ENCODE data around the gene PPP1R12B. TPM values are rescaled to one million over a fixed set of nuclear protein-coding genes. Genes with fewer than 3 reads are reported as not detected.
"Not testable (repeated sequence)": the region's sequence is repeated elsewhere in the genome, so short reads cannot be mapped to it uniquely, and the experiment has no call there.

PPP1R12B gene
- total RNA-seq, 2 experiments from 2014 or later: 21.9 to 24.2 TPM

GRCh38 chr1:202351725-202352124, 3.2 kb downstream of the PPP1R12B start:
- ATAC-seq: no peak
- CTCF ChIA-PET: no interaction called here
- Mint-ChIP-seq H3K4me1 (ENCODE audit: low read depth) (peaks cover 23% of the 10 kb centered on the region), H3K9me3 (ENCODE audit: insufficient read depth) (no peaks in the 10 kb centered on the region), H3K36me3 (ENCODE audit: low read depth) (no peaks in the 10 kb centered on the region), H3K4me3 (no peak overlapping the region), H3K27me3 (ENCODE audit: low read depth) (no peaks in the 10 kb centered on the region), H3K27ac (no peak overlapping the region)
- no peak for DNase-seq
- POLR2A ChIA-PET: no interaction called here

GRCh38 chr1:202352583-202353197, 4.2 kb downstream of the PPP1R12B start:
- not testable (repeated sequence) for H3K9me3 Mint-ChIP-seq (ENCODE audit: insufficient read depth); H3K4me3 Mint-ChIP-seq; H3K27ac Mint-ChIP-seq

GRCh38 chr1:202355944-202356553, 7.5 kb downstream of the PPP1R12B start:
- POLR2A ChIA-PET: no interaction called here

More at GRCh38 chr1:202352583-202353197, 4.2 kb downstream of the PPP1R12B start:
- DNase-seq; POLR2A ChIA-PET; CTCF ChIA-PET; ATAC-seq; H3K27me3 Mint-ChIP-seq (ENCODE audit: low read depth); H3K36me3 Mint-ChIP-seq (ENCODE audit: low read depth): not testable (repeated sequence)
- H3K4me1 Mint-ChIP-seq (ENCODE audit: low read depth): peaks cover 19% of the 10 kb centered on the region

GRCh38 chr1:202357506-202357905, 9.0 kb downstream of the PPP1R12B start:
- Mint-ChIP-seq H3K36me3 (ENCODE audit: low read depth) (no peaks in the 10 kb centered on the region), H3K4me3 (no peak overlapping the region), H3K27ac (no peak overlapping the region), H3K27me3 (ENCODE audit: low read depth) (no peaks in the 10 kb centered on the region), H3K9me3 (ENCODE audit: insufficient read depth) (no peaks in the 10 kb centered on the region), H3K4me1 (ENCODE audit: low read depth) (peaks cover 2% of the 10 kb centered on the region)
- DNase-seq (no peak), ATAC-seq (no peak)
- ChIA-PET POLR2A (no interaction called here), CTCF (no interaction called here)

More at GRCh38 chr1:202355944-202356553, 7.5 kb downstream of the PPP1R12B start:
- Mint-ChIP-seq H3K27me3 (ENCODE audit: low read depth) (no peaks in the 10 kb centered on the region), H3K36me3 (ENCODE audit: low read depth) (no peaks in the 10 kb centered on the region), H3K4me3 (no peak overlapping the region), H3K4me1 (ENCODE audit: low read depth) (peaks cover 6% of the 10 kb centered on the region), H3K9me3 (ENCODE audit: insufficient read depth) (no peaks in the 10 kb centered on the region), H3K27ac (no peak overlapping the region)
- CTCF ChIA-PET: no interaction called here
- no peak for ATAC-seq
- no peak for DNase-seq

- H3K4me3 Mint-ChIP-seq: no peak overlapping the region
- no peak for DNase-seq
- no peaks in the 10 kb centered on the region for H3K9me3 Mint-ChIP-seq (ENCODE audit: insufficient read depth)
- ChIA-PET POLR2A (interaction anchor here (0.8 kb wide), 1 partner anchor 235 kb away, joined by 3 read pairs; no protein-coding TSS in a partner anchor), CTCF (no interaction called here)
- H3K27ac Mint-ChIP-seq: no peak overlapping the region
- H3K4me1 Mint-ChIP-seq (ENCODE audit: low read depth): peaks cover 4% of the 10 kb centered on the region
- H3K36me3 Mint-ChIP-seq (ENCODE audit: low read depth): no peaks in the 10 kb centered on the region
- ATAC-seq: no peak
- H3K27me3 Mint-ChIP-seq (ENCODE audit: low read depth): no peaks in the 10 kb centered on the region
These were observed 12.7 kb downstream of the PPP1R12B start for GRCh38 chr1:202361224-202361623.

GRCh38 chr1:202361701-202362100, 13.2 kb downstream of the PPP1R12B start:
- DNase-seq (no peak), ATAC-seq (no peak)
- Mint-ChIP-seq H3K27me3 (ENCODE audit: low read depth) (no peaks in the 10 kb centered on the region), H3K36me3 (ENCODE audit: low read depth) (no peaks in the 10 kb centered on the region), H3K4me3 (no peak overlapping the region), H3K9me3 (ENCODE audit: insufficient read depth) (no peaks in the 10 kb centered on the region), H3K27ac (no peak overlapping the region), H3K4me1 (ENCODE audit: low read depth) (peaks cover 4% of the 10 kb centered on the region)
- POLR2A ChIA-PET: interaction anchor here (0.8 kb wide), 1 partner anchor 235 kb away, joined by 3 read pairs; no protein-coding TSS in a partner anchor
- CTCF ChIA-PET: no interaction called here

- Mint-ChIP-seq H3K27me3 (ENCODE audit: low read depth) (no peaks in the 10 kb centered on the region), H3K36me3 (ENCODE audit: low read depth) (no peaks in the 10 kb centered on the region), H3K4me3 (no peak overlapping the region), H3K4me1 (ENCODE audit: low read depth) (peaks cover 2% of the 10 kb centered on the region), H3K9me3 (ENCODE audit: insufficient read depth) (no peaks in the 10 kb centered on the region), H3K27ac (no peak overlapping the region)
- no peak for ATAC-seq
- POLR2A ChIA-PET: no interaction called here
- CTCF ChIA-PET: no interaction called here
- DNase-seq: no peak
These were observed 13.7 kb downstream of the PPP1R12B start for GRCh38 chr1:202362212-202362611.

GRCh38 chr1:202365092-202365815, 16.8 kb downstream of the PPP1R12B start:
- no peak overlapping the region for H3K27ac Mint-ChIP-seq
- peaks cover 2% of the 10 kb centered on the region for H3K4me1 Mint-ChIP-seq (ENCODE audit: low read depth)
- ChIA-PET POLR2A (no interaction called here), CTCF (no interaction called here)
- H3K27me3 Mint-ChIP-seq (ENCODE audit: low read depth): no peaks in the 10 kb centered on the region
- H3K9me3 Mint-ChIP-seq (ENCODE audit: insufficient read depth): no peaks in the 10 kb centered on the region
- no peak for DNase-seq
- ATAC-seq: no peak
- H3K36me3 Mint-ChIP-seq (ENCODE audit: low read depth): no peaks in the 10 kb centered on the region
- H3K4me3 Mint-ChIP-seq: no peak overlapping the region

- Mint-ChIP-seq H3K4me1 (ENCODE audit: low read depth) (peaks cover 2% of the 10 kb centered on the region), H3K4me3 (no peak overlapping the region), H3K36me3 (ENCODE audit: low read depth) (no peaks in the 10 kb centered on the region), H3K27ac (no peak overlapping the region), H3K27me3 (ENCODE audit: low read depth) (no peaks in the 10 kb centered on the region), H3K9me3 (ENCODE audit: insufficient read depth) (no peaks in the 10 kb centered on the region)
- POLR2A ChIA-PET: no interaction called here
- DNase-seq (no peak), ATAC-seq (no peak)
- CTCF ChIA-PET: no interaction called here
These were observed 18.8 kb downstream of the PPP1R12B start for GRCh38 chr1:202367271-202367670.

- H3K27ac Mint-ChIP-seq; H3K4me1 Mint-ChIP-seq (ENCODE audit: low read depth); H3K4me3 Mint-ChIP-seq; H3K9me3 Mint-ChIP-seq (ENCODE audit: insufficient read depth); CTCF ChIA-PET; POLR2A ChIA-PET; DNase-seq; ATAC-seq; H3K36me3 Mint-ChIP-seq (ENCODE audit: low read depth); H3K27me3 Mint-ChIP-seq (ENCODE audit: low read depth): not testable (repeated sequence)
These were observed 22.4 kb downstream of the PPP1R12B start for GRCh38 chr1:202370906-202371305.

GRCh38 chr1:202374099-202374498, 25.6 kb downstream of the PPP1R12B start:
- ChIA-PET CTCF (no interaction called here), POLR2A (no interaction called here)
- H3K4me3 Mint-ChIP-seq: no peak overlapping the region
- no peak overlapping the region for H3K27ac Mint-ChIP-seq
- no peaks in the 10 kb centered on the region for H3K4me1 Mint-ChIP-seq (ENCODE audit: low read depth)
- H3K36me3 Mint-ChIP-seq (ENCODE audit: low read depth): no peaks in the 10 kb centered on the region
- no peaks in the 10 kb centered on the region for H3K9me3 Mint-ChIP-seq (ENCODE audit: insufficient read depth)
- DNase-seq (no peak), ATAC-seq (no peak)
- no peaks in the 10 kb centered on the region for H3K27me3 Mint-ChIP-seq (ENCODE audit: low read depth)

- ATAC-seq; H3K36me3 Mint-ChIP-seq (ENCODE audit: low read depth); H3K4me1 Mint-ChIP-seq (ENCODE audit: low read depth); H3K27me3 Mint-ChIP-seq (ENCODE audit: low read depth); H3K4me3 Mint-ChIP-seq; POLR2A ChIA-PET; DNase-seq; H3K9me3 Mint-ChIP-seq (ENCODE audit: insufficient read depth); H3K27ac Mint-ChIP-seq: not testable (repeated sequence)
- CTCF ChIA-PET: interaction anchor here (0.7 kb wide), 1 partner anchor 25 kb away, joined by 3 read pairs; no protein-coding TSS in a partner anchor
These were observed 26.7 kb downstream of the PPP1R12B start for GRCh38 chr1:202375175-202375574.

Measured in activated CD8-positive, alpha-beta T cell treated with anti-CD3 and anti-CD28 coated beads, Interleukin-2, amount 10 ng/mL, durations not matched to agents 7 days and 5 days (primary cell).